Prostate gland (tissue), 2 donors: ENCODE measurements around the gene LRRTM4. TPM values are rescaled to one million over a fixed set of nuclear protein-coding genes. Genes with fewer than 3 reads are reported as not detected.

Experiments
- DNase-seq: peaks from one replicate; pipeline ENCODE4 v3.0.0-alpha.2; 2019; ENCODE audit warnings: low spot score
- H3K27ac ChIP-seq, 2 donors: fragments of 200-600 bp; sonication (generic); 2 replicates each; pipeline ENCODE4 v1.5.1; 2017 to 2019
- H3K27me3 ChIP-seq: fragments of 200-600 bp; sonication (generic); replicated peaks from 2 replicates; pipeline ENCODE4 v1.5.1; 2019; ENCODE audit not compliant: insufficient read depth
- H3K36me3 ChIP-seq, 2 donors: fragments of 200-600 bp; sonication (generic); 1 replicate in 1 of 2; 2 replicates in 1 of 2; pipeline versions ENCODE4 v1.5.1 to v1.8.1; 2017 to 2019
- H3K4me1 ChIP-seq: fragments of 200-600 bp; sonication (generic); replicated peaks from 2 replicates; pipeline ENCODE4 v1.5.1; 2019
- H3K4me3 ChIP-seq, 2 donors: fragments of 200-600 bp; sonication (generic); 2 replicates each; pipeline ENCODE4 v1.5.1; 2017 to 2019
- H3K9me3 ChIP-seq: fragments of 200-600 bp; sonication (generic); 2 replicates; pipeline ENCODE4 v1.5.1; 2017
- CTCF ChIP-seq, 4 experiments: fragments of 200-600 bp in 2 of 4; fragments of 450-650 bp in 2 of 4; sonication (generic) in 2 of 4; IDR thresholded peaks; 1 replicate in 3 of 4; 2 replicates in 1 of 4; pipeline ENCODE4 v1.5.1; 2016 to 2019; ENCODE audit warnings: antibody characterized with exemption in 4 of 4, mild to moderate bottlenecking in 2 of 4, moderate library complexity in 2 of 4
- POLR2A ChIP-seq: fragments of 450-650 bp; IDR thresholded peaks from one replicate; pipeline ENCODE4 v1.6.1; 2016; ENCODE audit warnings: antibody characterized with exemption, mild to moderate bottlenecking
- POLR2AphosphoS5 ChIP-seq: sonication (generic); formaldehyde crosslinking; IDR thresholded peaks from one replicate; pipeline ENCODE4 v1.6.1; 2017; ENCODE audit warnings: antibody characterized with exemption
- WGBS: methylation state at CpG from one replicate; pipeline ENCODE4 v1.1.5; 2018; 5-methylcytosine and 5-hydroxymethylcytosine counted together
- intact Hi-C: fragments of 100-400 bp; cut with DNase I; formaldehyde crosslinking; loops from one replicate; pipeline ENCODE4 v1.14.2; 2022
- total RNA-seq, 2 donors: library from RNA; depleted of rRNA; stranded (reverse); fragments of >200 nt; gene quantifications; one replicate each; pipeline ENCODE4 v1.1.0, GENCODE V29; 2016

The LRRTM4 gene
- total RNA-seq, 2 donors from 2014 or later = 0.09 to 6.2 TPM

GRCh38 chr2:77421971-77422370, 100.2 kb downstream of the LRRTM4 start:
- TF ChIP-seq POLR2AphosphoS5 (no peak), POLR2A (no peak), CTCF (IDR thresholded peaks at IDR 0.05) (no peak)
- Histone ChIP-seq H3K9me3 (no peaks in the 10 kb centered on the region), H3K4me1 (no peaks in the 10 kb centered on the region), H3K36me3 (no peaks in the 10 kb centered on the region), H3K4me3 (no peak overlapping the region), H3K27ac (no peak overlapping the region), H3K27me3 (no peaks in the 10 kb centered on the region)
- intact Hi-C loops = no loop called here
- no peak for DNase-seq
- WGBS = 86% methylated on average over 4 of the region's 4 CpGs

GRCh38 chr2:77418537-77418936, 103.6 kb downstream of the LRRTM4 start:
- H3K9me3 ChIP-seq = no peaks in the 10 kb centered on the region
- no peak overlapping the region for H3K4me3 ChIP-seq
- 44% methylated on average over 1 of the region's 1 CpG for WGBS
- H3K36me3 ChIP-seq = no peaks in the 10 kb centered on the region
- DNase-seq = no peak
- H3K4me1 ChIP-seq = no peaks in the 10 kb centered on the region
- TF ChIP-seq CTCF (IDR thresholded peaks at IDR 0.05) (no peak), POLR2AphosphoS5 (no peak), POLR2A (no peak)
- intact Hi-C loops = no loop called here
- H3K27ac ChIP-seq = no peak overlapping the region
- H3K27me3 ChIP-seq = no peaks in the 10 kb centered on the region

GRCh38 chr2:77404189-77404588, 118.0 kb downstream of the LRRTM4 start:
- H3K36me3 ChIP-seq = no peaks in the 10 kb centered on the region
- no peaks in the 10 kb centered on the region for H3K4me1 ChIP-seq
- H3K4me3 ChIP-seq = no peak overlapping the region
- 83% methylated on average over 1 of the region's 1 CpG for WGBS
- TF ChIP-seq POLR2A (no peak), POLR2AphosphoS5 (no peak), CTCF (IDR thresholded peaks at IDR 0.05) (no peak)
- no peak for DNase-seq
- no peaks in the 10 kb centered on the region for H3K9me3 ChIP-seq
- H3K27ac ChIP-seq = no peak overlapping the region
- no peaks in the 10 kb centered on the region for H3K27me3 ChIP-seq
- intact Hi-C loops = no loop called here

- Histone ChIP-seq H3K4me3 (no peak overlapping the region), H3K27ac (no peak overlapping the region), H3K27me3 (no peaks in the 10 kb centered on the region), H3K36me3 (no peaks in the 10 kb centered on the region), H3K9me3 (no peaks in the 10 kb centered on the region), H3K4me1 (no peaks in the 10 kb centered on the region)
- no peak for DNase-seq
- intact Hi-C loops = no loop called here
- WGBS = 76% methylated on average over 4 of the region's 4 CpGs
- TF ChIP-seq POLR2A (no peak), CTCF (IDR thresholded peaks at IDR 0.05) (no peak), POLR2AphosphoS5 (no peak)
Observed at GRCh38 chr2:77398970-77399600, 123.1 kb downstream of the LRRTM4 start.

GRCh38 chr2:77397763-77398162, 124.4 kb downstream of the LRRTM4 start:
- WGBS = 84% methylated on average over 2 of the region's 2 CpGs
- no peak for DNase-seq
- Histone ChIP-seq H3K4me1 (no peaks in the 10 kb centered on the region), H3K9me3 (no peaks in the 10 kb centered on the region), H3K36me3 (no peaks in the 10 kb centered on the region), H3K27me3 (no peaks in the 10 kb centered on the region), H3K4me3 (no peak overlapping the region), H3K27ac (no peak overlapping the region)
- intact Hi-C loops = no loop called here
- TF ChIP-seq POLR2AphosphoS5 = no peak
- TF ChIP-seq CTCF (IDR thresholded peaks at IDR 0.05) = no peak
- TF ChIP-seq POLR2A = no peak
